D721Med (cell line): Measurements from ENCODE around the gene AIP.

Experiments used
- DNase-seq: peaks from one replicate; pipeline ENCODE4 v3.0.0; 2011; ENCODE audit warnings: low spot score; ENCODE audit not compliant: insufficient read length
- FAIRE-seq: peaks from 2 replicates; lab custom pipeline; 2011; peaks lifted over from hg19 to GRCh38; lab: Jason Lieb, UNC
- TF ChIP-seq, protein P1 (sequence below): IDR thresholded peaks from 2 replicates; pipeline ENCODE4 v1.5.1; 2012; ENCODE audit warnings: mild to moderate bottlenecking, control low read depth; ENCODE audit not compliant: insufficient read depth; ENCODE audit errors: missing control alignments

The AIP gene

DNA sequence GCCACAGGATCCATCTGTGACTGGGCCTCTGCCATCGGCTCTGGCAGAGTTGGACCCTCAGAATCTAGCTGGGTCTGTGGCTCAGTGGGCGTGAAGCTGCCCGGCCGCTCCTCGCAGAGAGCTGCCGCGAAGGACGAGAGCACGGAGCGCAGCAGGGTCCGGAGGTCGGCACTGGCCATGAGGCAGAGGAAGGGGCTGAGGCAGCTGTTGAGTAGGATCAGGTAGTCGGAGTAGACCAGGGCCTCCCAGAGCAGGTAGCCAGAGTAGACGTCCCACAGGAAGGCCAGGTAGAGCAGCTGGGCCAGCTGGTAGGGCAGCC, 31.2 kb upstream of the AIP start:
- FAIRE-seq (no peak), DNase-seq (no peak)
- TF ChIP-seq, protein P1, sequence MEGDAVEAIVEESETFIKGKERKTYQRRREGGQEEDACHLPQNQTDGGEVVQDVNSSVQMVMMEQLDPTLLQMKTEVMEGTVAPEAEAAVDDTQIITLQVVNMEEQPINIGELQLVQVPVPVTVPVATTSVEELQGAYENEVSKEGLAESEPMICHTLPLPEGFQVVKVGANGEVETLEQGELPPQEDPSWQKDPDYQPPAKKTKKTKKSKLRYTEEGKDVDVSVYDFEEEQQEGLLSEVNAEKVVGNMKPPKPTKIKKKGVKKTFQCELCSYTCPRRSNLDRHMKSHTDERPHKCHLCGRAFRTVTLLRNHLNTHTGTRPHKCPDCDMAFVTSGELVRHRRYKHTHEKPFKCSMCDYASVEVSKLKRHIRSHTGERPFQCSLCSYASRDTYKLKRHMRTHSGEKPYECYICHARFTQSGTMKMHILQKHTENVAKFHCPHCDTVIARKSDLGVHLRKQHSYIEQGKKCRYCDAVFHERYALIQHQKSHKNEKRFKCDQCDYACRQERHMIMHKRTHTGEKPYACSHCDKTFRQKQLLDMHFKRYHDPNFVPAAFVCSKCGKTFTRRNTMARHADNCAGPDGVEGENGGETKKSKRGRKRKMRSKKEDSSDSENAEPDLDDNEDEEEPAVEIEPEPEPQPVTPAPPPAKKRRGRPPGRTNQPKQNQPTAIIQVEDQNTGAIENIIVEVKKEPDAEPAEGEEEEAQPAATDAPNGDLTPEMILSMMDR, result no peak

DNA sequence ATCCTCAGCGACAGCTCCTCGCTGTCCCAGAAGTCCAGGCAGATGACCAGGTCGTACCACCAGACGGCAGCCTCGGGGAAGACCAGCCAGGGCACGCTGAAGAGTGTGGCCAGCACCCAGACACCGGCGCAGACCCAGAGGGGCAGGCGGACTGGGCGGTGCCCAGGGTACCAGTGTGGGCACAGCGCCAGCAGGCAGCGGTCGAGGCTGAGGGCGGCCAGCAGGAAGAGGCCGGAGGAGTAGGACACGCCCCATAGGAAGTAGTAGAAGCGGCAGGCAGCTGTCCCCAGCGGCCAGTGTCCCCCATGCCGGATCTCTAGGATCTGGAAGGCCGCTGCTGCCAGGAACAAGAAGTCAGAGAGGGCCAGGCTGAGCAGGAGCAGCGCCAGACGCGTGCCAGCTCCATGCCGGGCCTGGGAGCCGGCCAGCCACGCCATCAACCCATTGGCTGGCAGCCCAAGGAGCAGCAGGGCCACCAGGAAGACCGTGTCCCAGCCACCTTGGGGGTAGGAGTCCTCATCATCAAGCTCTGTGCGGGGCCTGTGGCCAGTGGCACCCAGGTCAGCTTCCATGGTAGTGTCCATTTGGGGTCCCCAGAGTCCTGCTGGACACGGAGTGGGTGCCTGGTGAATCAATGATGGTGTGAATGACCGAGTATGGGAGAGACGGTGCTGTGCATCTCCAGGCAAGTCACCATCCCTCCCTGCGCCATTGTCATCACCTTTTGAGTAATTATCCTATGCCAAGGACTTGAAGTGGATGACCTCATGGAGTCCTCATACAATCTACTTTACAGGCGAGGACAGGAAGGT, 30.5 kb upstream of the AIP start, which contains the start of gene GPR152:
Gene GPR152, minus strand, starts transcription at position 589 of the 812 bp plus-strand sequence. Its CDS starts 5 bp downstream, at position 584.
- FAIRE-seq, result no peak
- DNase-seq, result no peak
- TF ChIP-seq, protein P1, result no peak

DNA sequence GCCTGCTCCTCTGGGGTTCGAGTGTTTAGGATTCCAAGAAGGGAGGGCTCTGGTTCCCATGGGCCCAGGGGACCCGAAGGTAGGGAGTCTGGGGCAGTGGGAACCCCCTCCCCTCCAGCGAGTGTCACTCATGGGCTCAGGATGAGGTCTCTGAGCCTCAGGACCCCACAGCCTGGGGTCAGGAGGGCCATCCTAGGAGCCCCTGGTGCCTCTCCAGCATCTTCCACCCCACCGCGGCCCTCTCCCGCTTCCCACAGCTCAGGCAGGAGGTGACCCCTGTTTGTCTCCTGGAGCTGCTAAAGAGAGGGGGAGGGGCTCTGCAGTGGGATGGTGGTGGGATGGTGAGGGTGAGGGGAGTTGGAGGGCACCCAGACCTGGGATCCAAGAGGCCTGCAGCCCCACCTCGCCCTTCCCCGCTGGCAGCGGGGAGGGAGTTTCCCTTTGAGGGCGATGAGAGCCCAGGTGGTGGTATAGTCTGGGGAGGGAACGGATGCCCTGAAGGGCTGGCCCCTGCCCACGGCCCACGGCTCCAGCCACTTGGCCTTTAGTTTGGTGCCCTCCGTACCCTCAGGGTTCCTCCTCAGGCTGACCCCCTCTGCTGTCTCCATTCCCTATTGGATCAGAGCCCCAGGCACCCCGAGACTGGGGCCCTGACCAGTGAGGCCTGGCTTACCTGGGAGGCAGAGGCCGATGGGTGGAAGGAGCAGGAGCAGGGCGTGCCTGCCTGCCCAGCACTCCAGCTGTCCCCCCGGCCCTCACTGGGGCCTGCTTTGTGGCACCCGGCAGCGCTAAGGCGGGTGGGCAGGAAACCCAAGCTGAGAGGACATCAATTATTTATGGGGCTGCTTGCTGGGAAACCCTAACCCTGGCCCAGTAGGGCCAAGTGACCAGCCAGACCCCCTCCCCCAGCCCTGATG, 28.8 kb upstream of the AIP start:
- TF ChIP-seq, protein P1, result no peak
- DNase-seq (no peak), FAIRE-seq (no peak)

DNA sequence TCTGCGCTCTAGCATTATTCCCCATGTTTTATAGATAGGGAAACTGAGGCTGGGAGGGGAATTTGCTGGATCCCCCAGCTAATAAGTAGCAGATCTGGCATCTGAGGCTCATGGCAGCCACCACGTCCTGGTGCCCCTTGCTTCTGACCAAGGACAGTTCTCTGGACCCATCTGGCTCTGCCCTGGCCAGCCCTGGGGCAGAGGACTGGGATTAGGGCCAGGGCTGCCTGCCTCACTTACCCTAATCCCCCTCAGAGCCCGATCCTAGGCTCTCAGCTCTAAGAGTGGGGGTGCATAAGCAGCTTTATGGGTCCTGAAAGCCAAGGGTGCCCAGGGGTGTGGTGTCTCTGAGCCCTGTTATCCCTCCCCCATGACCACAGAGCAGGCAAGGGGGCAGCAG, 27.8 kb upstream of the AIP start, which contains the start of gene CABP4:
Gene CABP4, plus strand, starts transcription at position 301 of the 400 bp plus-strand sequence. Its CDS starts 70 bp downstream, at position 371.
- FAIRE-seq (no peak), DNase-seq (no peak)
- TF ChIP-seq, protein P1, result no peak

DNA sequence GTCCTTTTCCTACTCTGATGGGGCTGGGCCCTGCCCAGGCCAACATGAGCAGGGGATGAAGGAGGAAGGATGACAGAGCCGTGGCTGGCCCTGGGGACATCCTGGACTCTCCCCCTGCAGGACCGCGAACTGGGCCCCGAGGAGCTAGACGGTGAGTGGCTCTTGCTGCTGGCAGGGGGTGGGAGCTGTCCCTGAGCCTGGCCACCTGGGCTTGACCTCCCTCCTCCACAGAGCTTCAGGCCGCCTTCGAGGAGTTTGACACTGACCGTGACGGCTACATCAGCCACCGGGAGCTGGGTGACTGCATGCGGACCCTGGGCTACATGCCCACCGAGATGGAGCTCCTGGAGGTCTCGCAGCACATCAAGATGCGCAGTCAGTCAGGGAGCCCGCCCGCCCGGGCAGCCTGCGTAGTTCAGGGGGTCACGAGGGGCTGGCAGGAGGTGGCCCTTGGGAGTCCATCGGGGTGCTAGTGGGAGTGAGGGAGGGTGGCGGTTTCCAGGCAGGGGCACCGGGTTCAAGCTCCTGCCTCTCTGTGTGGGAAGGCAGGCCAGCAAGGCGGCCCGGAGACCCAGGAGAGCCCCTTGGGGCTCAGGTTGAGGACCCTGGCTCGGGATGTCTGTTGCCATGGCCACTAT, 26.6 kb upstream of the AIP start:
- DNase-seq, result no peak
- TF ChIP-seq, protein P1, result no peak
- no peak for FAIRE-seq

DNA sequence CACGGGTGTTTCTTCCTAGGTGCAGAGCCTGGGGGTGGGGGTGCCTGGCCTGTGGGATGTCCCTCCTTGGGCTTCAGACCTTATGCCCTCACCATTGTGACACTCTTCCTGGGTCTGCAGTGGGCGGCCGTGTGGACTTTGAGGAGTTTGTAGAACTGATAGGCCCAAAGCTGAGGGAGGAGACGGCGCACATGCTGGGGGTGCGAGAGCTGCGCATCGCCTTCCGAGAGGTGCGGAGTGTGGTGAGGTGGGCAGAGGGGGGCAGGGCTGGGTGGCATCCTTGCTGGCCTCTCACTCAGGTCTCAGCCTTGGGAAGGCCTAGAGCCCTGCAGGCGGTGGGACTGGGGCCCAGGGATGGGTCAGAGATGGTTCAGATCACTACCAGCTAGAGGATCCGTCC, 25.4 kb upstream of the AIP start:
- no peak for FAIRE-seq

More for the DNA sequence above, 25.4 kb upstream of the AIP start:
- TF ChIP-seq, protein P1, result no peak
- no peak for DNase-seq
